Ishikawa (cell line): ENCODE measurements around the gene COL4A2.

ENCODE experiments used
- CEBPB ChIP-seq: IDR thresholded peaks from 2 replicates; pipeline ENCODE4 v1.6.1; 2012
- CREB1 ChIP-seq: IDR thresholded peaks from 2 replicates; pipeline ENCODE4 v1.6.1; 2012; ENCODE audit warnings: low read depth
- EGR1 ChIP-seq: IDR thresholded peaks from 2 replicates; pipeline ENCODE4 v1.6.1; 2012
- EP300 ChIP-seq: IDR thresholded peaks from 2 replicates; pipeline ENCODE4 v1.6.1; 2012; ENCODE audit warnings: borderline replicate concordance
- FOXM1 ChIP-seq: IDR thresholded peaks from 2 replicates; pipeline ENCODE4 v1.6.1; 2012; ENCODE audit warnings: low read depth, borderline replicate concordance
- MAX ChIP-seq: IDR thresholded peaks from 2 replicates; pipeline ENCODE4 v1.6.1; 2012
- NFIC ChIP-seq: IDR thresholded peaks from 2 replicates; pipeline ENCODE4 v1.6.1; 2012
- RAD21 ChIP-seq: IDR thresholded peaks from 2 replicates; pipeline ENCODE4 v1.6.1; 2012; ENCODE audit warnings: low read depth
- REST ChIP-seq: IDR thresholded peaks from 2 replicates; pipeline ENCODE4 v1.6.1; 2012; ENCODE audit warnings: low read depth, mild to moderate bottlenecking
- TAF1 ChIP-seq: IDR thresholded peaks from 2 replicates; pipeline ENCODE4 v1.6.1; 2012; ENCODE audit warnings: low read depth, mild to moderate bottlenecking
- TCF12 ChIP-seq: IDR thresholded peaks from 2 replicates; pipeline ENCODE4 v1.6.1; 2012; ENCODE audit warnings: low read depth
- TEAD4 ChIP-seq: IDR thresholded peaks from 2 replicates; pipeline ENCODE4 v1.6.1; 2012
- USF1 ChIP-seq: IDR thresholded peaks from 2 replicates; pipeline ENCODE4 v1.6.1; 2012
- YY1 ChIP-seq: IDR thresholded peaks from 2 replicates; pipeline ENCODE4 v1.6.1; 2012; ENCODE audit warnings: low read depth

- TF ChIP-seq REST (no peak), RAD21 (no peak), EP300 (no peak), TAF1 (no peak), MAX (no peak), CREB1 (no peak), FOXM1 (no peak), CEBPB (no peak), YY1 (no peak), NFIC (no peak), TEAD4 (no peak), EGR1 (no peak), TCF12 (no peak), USF1 (no peak)
Measured at GRCh38 chr13:110500341-110500740, 193.3 kb downstream of the COL4A2 start.
